Measurements from ENCODE around the gene AMFR. TPM values are rescaled to one million over a fixed set of nuclear protein-coding genes. Genes with fewer than 3 reads are reported as not detected.

AMFR gene
- polyA plus RNA-seq, 3 donors: 28.3 to 68.1 (median 48.9) TPM

- H2AFZ ChIP-seq (ENCODE audit: insufficient read depth, low read depth, low read length, poor library complexity, severe bottlenecking): no peak overlapping the region
- no peak overlapping the region for H3K27ac ChIP-seq (ENCODE audit: low read depth in 1 of 2, low read length in 2 of 2)
- no peak overlapping the region for H3K4me3 ChIP-seq (replicated peaks in 1 of 3; ENCODE audit: low read depth in 2 of 3, low read length in 3 of 3)
- Mint-ChIP-seq H3K4me1 (no peaks in the 10 kb centered on the region), H3K27ac (no peak overlapping the region), H3K9me3 (no peaks in the 10 kb centered on the region), H3K27me3 (ENCODE audit: low read depth in 3 of 3) (peaks cover 0 to 11% (median 4%) of the 10 kb centered on the region in 3 donors), H3K4me3 (no peak overlapping the region), H3K36me3 (no peaks in the 10 kb centered on the region)
- DNase-seq: no peak
- no peaks in the 10 kb centered on the region for H3K4me1 ChIP-seq (ENCODE audit: control insufficient read depth in 1 of 2, insufficient read depth in 2 of 2, low read length in 2 of 2)
- 93% methylated on average over 8 of the region's 8 CpGs for WGBS (ENCODE audit: insufficient coverage)
- H3K9ac ChIP-seq (ENCODE audit: insufficient read depth, low read length, poor library complexity, severe bottlenecking): no peak overlapping the region
- H3K79me2 ChIP-seq (ENCODE audit: insufficient read depth, low read length): no peaks in the 10 kb centered on the region
- H3K4me2 ChIP-seq (replicated peaks; ENCODE audit: extremely low read depth, low read length, poor library complexity, severe bottlenecking): no peak overlapping the region
- no peaks in the 10 kb centered on the region for H3K9me3 ChIP-seq (replicated peaks in 1 of 2; ENCODE audit: control insufficient read depth in 1 of 2, insufficient read depth in 1 of 2, low read length in 2 of 2)
- intact Hi-C loops (cut with micrococcal nuclease): no loop called here
- H3K36me3 ChIP-seq (replicated peaks in 1 of 2; ENCODE audit: control insufficient read depth in 1 of 2, insufficient read depth in 2 of 2, low read length in 2 of 2): no peaks in the 10 kb centered on the region
- TF ChIP-seq, protein P1, sequence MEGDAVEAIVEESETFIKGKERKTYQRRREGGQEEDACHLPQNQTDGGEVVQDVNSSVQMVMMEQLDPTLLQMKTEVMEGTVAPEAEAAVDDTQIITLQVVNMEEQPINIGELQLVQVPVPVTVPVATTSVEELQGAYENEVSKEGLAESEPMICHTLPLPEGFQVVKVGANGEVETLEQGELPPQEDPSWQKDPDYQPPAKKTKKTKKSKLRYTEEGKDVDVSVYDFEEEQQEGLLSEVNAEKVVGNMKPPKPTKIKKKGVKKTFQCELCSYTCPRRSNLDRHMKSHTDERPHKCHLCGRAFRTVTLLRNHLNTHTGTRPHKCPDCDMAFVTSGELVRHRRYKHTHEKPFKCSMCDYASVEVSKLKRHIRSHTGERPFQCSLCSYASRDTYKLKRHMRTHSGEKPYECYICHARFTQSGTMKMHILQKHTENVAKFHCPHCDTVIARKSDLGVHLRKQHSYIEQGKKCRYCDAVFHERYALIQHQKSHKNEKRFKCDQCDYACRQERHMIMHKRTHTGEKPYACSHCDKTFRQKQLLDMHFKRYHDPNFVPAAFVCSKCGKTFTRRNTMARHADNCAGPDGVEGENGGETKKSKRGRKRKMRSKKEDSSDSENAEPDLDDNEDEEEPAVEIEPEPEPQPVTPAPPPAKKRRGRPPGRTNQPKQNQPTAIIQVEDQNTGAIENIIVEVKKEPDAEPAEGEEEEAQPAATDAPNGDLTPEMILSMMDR (IDR thresholded peaks at IDR 0.05): no peak
- H3K27me3 ChIP-seq (ENCODE audit: control insufficient read depth in 2 of 2, insufficient read depth in 2 of 2, low read length in 2 of 2): no peaks in the 10 kb centered on the region
- no peaks in the 10 kb centered on the region for H4K20me1 ChIP-seq (ENCODE audit: insufficient read depth, low read length)
Observed at GRCh38 chr16:56331915-56332314, 93.4 kb downstream of the AMFR start.

DNA sequence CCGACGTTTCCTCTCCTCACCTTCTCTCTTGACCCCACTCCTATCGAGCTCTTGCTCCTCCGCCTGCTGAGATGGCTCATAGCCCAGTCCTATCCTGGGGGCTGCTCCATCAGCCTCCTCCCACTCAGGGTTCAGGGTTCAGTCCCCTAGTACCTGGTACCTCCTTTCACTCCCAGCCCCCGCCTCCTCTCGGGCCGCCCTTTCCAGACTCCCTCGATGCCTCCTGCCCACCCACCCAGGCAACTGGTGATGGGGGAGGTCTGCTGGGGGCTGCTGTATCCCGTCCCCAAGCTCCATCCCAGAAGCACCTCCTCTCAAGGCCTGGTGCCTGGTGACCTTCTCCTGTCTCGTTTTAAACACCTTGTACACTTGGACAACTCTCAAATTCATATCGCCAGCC is 93.9 kb downstream of the AMFR start:
- Histone ChIP-seq H3K4me2 (replicated peaks; ENCODE audit: extremely low read depth, low read length, poor library complexity, severe bottlenecking) (no peak overlapping the region), H4K20me1 (ENCODE audit: insufficient read depth, low read length) (no peaks in the 10 kb centered on the region), H3K4me1 (ENCODE audit: control insufficient read depth in 1 of 2, insufficient read depth in 2 of 2, low read length in 2 of 2) (no peaks in the 10 kb centered on the region), H3K27ac (ENCODE audit: low read depth in 1 of 2, low read length in 2 of 2) (no peak overlapping the region), H3K27me3 (ENCODE audit: control insufficient read depth in 2 of 2, insufficient read depth in 2 of 2, low read length in 2 of 2) (no peaks in the 10 kb centered on the region), H2AFZ (ENCODE audit: insufficient read depth, low read depth, low read length, poor library complexity, severe bottlenecking) (no peak overlapping the region), H3K9me3 (replicated peaks in 1 of 2; ENCODE audit: control insufficient read depth in 1 of 2, insufficient read depth in 1 of 2, low read length in 2 of 2) (no peaks in the 10 kb centered on the region), H3K79me2 (ENCODE audit: insufficient read depth, low read length) (no peaks in the 10 kb centered on the region), H3K36me3 (replicated peaks in 1 of 2; ENCODE audit: control insufficient read depth in 1 of 2, insufficient read depth in 2 of 2, low read length in 2 of 2) (no peaks in the 10 kb centered on the region), H3K9ac (ENCODE audit: insufficient read depth, low read length, poor library complexity, severe bottlenecking) (no peak overlapping the region), H3K4me3 (replicated peaks in 1 of 3; ENCODE audit: low read depth in 2 of 3, low read length in 3 of 3) (no peak overlapping the region)
- intact Hi-C loops (cut with micrococcal nuclease): no loop called here
- Mint-ChIP-seq H3K4me3 (no peak overlapping the region), H3K4me1 (no peaks in the 10 kb centered on the region), H3K9me3 (no peaks in the 10 kb centered on the region), H3K27me3 (ENCODE audit: low read depth in 3 of 3) (peaks cover 0 to 11% (median 4%) of the 10 kb centered on the region in 3 donors), H3K27ac (no peak overlapping the region), H3K36me3 (no peaks in the 10 kb centered on the region)
- TF ChIP-seq, protein P1 (IDR thresholded peaks at IDR 0.05): no peak
- no peak for DNase-seq
- 94% methylated on average over 7 of the region's 11 CpGs for WGBS (ENCODE audit: insufficient coverage)
